Measurements from ENCODE around the gene RNF26.

The RNF26 gene

DNA sequence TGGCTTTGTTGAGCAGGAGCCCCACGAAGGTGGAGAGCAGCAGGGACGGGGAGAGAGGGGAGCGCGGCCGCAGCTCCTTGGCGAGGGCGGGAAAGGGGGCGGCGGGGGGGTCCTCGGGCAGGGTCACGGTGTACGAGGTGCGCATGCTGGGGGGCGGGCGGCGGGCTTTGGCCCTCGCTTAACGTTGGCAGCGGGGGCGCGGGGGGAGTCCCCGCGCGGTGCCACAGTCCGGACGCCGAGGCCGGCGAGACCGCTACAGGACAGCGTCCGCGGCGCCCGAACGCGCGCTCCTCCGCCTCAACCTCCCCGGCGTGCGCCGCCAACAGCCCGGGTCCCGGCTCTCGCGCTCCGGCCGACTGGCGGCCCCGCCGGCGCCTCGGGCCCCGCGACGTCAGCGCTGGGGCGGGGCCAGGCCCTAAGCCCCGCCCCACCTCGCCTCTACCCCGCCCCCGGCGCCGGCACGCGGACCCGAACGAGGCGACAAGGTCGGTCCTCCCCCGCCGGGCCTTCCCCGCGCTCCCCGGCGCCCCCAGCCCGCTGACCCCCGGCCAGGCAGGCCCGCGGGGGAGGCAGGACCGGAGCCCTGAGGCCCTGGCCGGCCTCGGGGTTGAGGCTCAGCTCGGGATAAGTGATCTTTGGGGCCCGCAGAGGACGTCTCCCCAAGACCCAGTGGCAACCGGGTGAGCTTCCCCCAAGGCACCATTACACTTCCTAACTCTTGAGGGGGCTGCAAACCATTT, 29.7 kb downstream of the RNF26 start:
- TF ChIP-seq, protein P1, sequence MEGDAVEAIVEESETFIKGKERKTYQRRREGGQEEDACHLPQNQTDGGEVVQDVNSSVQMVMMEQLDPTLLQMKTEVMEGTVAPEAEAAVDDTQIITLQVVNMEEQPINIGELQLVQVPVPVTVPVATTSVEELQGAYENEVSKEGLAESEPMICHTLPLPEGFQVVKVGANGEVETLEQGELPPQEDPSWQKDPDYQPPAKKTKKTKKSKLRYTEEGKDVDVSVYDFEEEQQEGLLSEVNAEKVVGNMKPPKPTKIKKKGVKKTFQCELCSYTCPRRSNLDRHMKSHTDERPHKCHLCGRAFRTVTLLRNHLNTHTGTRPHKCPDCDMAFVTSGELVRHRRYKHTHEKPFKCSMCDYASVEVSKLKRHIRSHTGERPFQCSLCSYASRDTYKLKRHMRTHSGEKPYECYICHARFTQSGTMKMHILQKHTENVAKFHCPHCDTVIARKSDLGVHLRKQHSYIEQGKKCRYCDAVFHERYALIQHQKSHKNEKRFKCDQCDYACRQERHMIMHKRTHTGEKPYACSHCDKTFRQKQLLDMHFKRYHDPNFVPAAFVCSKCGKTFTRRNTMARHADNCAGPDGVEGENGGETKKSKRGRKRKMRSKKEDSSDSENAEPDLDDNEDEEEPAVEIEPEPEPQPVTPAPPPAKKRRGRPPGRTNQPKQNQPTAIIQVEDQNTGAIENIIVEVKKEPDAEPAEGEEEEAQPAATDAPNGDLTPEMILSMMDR (IDR thresholded peaks at IDR 0.05; ENCODE audit: control insufficient read depth, insufficient read depth, low read depth, low read length, missing control alignments) = no peak
- DNase-seq (ENCODE audit: low read depth) = no peak
- no peak overlapping the region; the same call in 1 of the 2 replicates for H3K4me3 ChIP-seq (ENCODE audit: control insufficient read depth, low read depth, low read length)

- no peak for DNase-seq (ENCODE audit: low read depth)
- TF ChIP-seq, protein P1 (IDR thresholded peaks at IDR 0.05; ENCODE audit: control insufficient read depth, insufficient read depth, low read depth, low read length, missing control alignments) = no peak
- no peak overlapping the region for H3K4me3 ChIP-seq (ENCODE audit: control insufficient read depth, low read depth, low read length)
These were observed 30.8 kb downstream of the RNF26 start for GRCh38 chr11:119365071-119365591.

GRCh38 chr11:119366690-119367620, 32.6 kb downstream of the RNF26 start:
- H3K4me3 ChIP-seq (ENCODE audit: control insufficient read depth, low read depth, low read length) = no peak overlapping the region
- TF ChIP-seq, protein P1 (IDR thresholded peaks at IDR 0.05; ENCODE audit: control insufficient read depth, insufficient read depth, low read depth, low read length, missing control alignments) = no peak
- DNase-seq (ENCODE audit: low read depth) = no peak

DNA sequence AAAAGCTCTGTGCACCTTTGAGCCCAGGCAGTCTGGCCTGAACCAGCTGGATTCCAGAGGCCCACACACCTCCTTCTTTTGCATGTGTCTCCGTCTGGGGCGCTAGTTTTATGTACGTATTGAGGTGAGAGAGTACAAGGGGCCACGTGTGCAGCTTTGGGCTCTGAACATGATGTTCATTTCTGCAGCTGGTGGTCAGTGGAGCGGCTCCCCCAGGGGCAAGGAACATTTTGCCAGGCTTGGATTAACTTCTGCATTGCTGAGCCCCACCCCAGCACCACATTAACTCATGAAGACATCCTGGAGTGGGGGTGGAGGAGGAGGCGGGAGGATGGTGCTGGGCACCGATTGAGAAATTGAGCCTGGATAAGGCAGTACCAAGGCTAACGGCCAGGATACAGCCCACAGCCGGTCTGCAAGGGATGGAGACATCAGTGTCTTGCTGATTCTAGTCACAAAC, 33.4 kb downstream of the RNF26 start:
- TF ChIP-seq, protein P1 (IDR thresholded peaks at IDR 0.05; ENCODE audit: control insufficient read depth, insufficient read depth, low read depth, low read length, missing control alignments) = no peak
- no peak for DNase-seq (ENCODE audit: low read depth)
- H3K4me3 ChIP-seq (ENCODE audit: control insufficient read depth, low read depth, low read length) = no peak overlapping the region

DNA sequence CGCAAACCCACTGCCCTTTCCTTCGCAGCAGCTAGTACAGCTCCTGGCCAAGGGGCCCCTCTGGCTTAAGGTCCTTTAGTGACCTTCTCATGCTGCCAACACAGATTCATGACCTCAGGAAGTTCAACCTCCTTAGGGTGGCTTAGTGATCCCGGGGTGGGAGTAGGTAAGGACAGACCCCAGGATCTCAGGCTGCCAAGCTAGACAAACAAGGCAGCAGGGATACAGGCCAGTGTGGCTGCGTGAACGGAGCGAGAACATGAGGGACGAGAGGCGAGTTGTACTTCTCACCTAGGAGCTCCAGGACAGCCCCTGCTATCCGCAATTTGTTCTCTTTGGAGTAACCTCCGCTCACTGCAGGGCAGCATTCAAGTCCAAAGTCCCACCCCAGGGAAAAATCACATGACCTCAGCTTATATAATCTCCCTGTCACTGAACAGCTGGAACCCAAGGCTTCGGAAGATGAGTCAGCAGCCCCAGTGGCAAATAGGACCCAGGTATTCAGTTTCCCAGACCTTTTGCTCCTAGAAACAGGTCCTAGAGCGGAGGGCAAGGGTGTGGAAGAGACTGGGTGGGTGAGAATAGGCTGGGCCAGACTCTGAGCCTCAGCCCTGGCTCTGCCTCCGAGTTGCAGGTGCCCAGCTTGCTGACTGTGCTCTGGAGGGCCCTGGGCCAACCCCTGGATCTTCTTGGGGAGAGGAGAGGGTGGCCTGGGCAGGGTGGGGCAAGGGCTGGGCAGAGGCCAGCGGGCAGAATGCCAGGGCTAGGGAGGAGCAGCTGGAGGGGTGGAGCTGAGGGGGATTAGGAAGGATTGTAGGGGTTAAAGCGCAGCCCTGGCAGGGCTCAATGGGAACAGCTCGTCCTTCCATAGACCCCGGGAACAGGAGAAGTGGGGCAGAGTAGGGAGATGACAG, 34.1 kb downstream of the RNF26 start:
- H3K4me3 ChIP-seq (ENCODE audit: control insufficient read depth, low read depth, low read length) = no peak overlapping the region
- TF ChIP-seq, protein P1 (IDR thresholded peaks at IDR 0.05; ENCODE audit: control insufficient read depth, insufficient read depth, low read depth, low read length, missing control alignments) = no peak
- no peak for DNase-seq (ENCODE audit: low read depth)

Measured in AG09309 (cell line).